HS-5 (cell line): ENCODE results near the gene RRAD.

Experiments used
- DNase-seq: peaks from one replicate; pipeline ENCODE4 v3.0.0-alpha.2; 2012; ENCODE audit warnings: low read depth

RRAD gene

GRCh38 chr16:66917741-66918140 is 7.6 kb downstream of the RRAD start:
- DNase-seq = no peak

DNA sequence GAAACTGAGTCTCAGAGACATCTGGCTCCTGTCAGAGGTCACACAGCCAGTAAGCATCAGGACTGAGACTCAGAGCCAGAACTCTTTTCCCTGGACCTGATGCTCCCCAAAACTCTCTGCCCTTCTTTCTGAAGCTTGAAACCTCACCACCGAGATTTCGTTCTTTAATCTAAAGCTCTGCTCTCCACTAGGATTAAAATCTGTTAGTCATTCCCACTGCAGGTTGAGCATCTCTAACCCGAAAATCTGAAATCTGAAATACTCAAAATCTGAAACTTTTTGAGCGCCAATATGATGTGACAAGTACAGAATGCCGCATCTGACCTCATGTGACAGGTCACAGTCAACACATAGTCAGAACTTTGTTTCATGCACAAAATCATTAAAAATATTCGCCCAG is 8.8 kb downstream of the RRAD start:
- DNase-seq = no peak

GRCh38 chr16:66915041-66915440 is 10.3 kb downstream of the RRAD start:
- no peak for DNase-seq

- DNase-seq = no peak
Observed at GRCh38 chr16:66914541-66914940, 10.8 kb downstream of the RRAD start.

GRCh38 chr16:66913711-66914110 is 11.6 kb downstream of the RRAD start:
- no peak for DNase-seq

- no peak for DNase-seq
Observed at GRCh38 chr16:66913081-66913480, 12.3 kb downstream of the RRAD start.

- no peak for DNase-seq
Observed at GRCh38 chr16:66911801-66912200, 13.5 kb downstream of the RRAD start.

GRCh38 chr16:66911112-66911511 is 14.2 kb downstream of the RRAD start:
- no peak for DNase-seq

- no peak for DNase-seq
Observed at GRCh38 chr16:66910175-66910940, 15.0 kb downstream of the RRAD start.

- DNase-seq = no peak
Observed at GRCh38 chr16:66908762-66909559, 16.4 kb downstream of the RRAD start.

GRCh38 chr16:66908116-66908515 is 17.2 kb downstream of the RRAD start:
- DNase-seq = no peak

GRCh38 chr16:66906916-66907836 is 18.2 kb downstream of the RRAD start:
- no peak for DNase-seq

- DNase-seq = no peak
Observed at GRCh38 chr16:66905633-66906539, 19.4 kb downstream of the RRAD start.

DNA sequence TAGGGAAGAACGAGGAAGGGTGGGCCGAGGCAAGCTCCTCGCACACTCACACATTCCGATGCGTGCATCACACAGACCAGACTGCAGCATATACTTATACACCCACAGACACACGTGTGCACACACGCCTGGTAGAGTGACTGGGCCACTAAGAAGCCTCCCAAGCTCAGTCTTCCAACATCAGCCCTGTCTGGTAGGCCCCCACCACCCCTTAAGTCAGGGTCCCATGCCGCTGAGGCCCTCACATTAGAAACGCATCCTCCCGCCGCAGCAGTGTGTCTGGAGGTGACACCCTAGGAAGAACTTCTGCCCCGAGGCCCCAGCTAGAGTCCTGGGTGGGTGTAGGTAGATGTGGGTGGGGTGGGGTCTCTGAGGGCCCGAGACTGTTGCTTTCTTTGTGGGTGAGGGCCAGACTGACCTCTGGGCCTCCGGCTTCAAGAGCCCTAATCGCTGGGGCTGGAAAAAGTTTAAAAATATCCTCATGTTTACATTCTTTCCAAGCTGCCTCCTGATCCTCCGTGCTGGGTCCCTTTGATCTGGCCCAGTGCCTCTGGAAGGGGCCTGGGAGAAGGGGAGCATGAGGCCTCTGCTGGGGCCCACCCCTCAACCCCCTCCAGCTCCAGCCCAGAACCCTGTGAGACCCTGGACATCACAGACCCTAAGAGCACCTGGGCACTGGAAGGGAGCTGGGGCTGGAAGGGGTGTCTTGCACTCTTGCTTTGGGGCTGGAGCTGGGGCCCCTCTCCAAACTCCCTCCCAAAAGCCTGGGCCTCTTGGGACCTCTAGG is 20.3 kb downstream of the RRAD start:
- DNase-seq = no peak

GRCh38 chr16:66904428-66904845 is 20.9 kb downstream of the RRAD start:
- no peak for DNase-seq

DNA sequence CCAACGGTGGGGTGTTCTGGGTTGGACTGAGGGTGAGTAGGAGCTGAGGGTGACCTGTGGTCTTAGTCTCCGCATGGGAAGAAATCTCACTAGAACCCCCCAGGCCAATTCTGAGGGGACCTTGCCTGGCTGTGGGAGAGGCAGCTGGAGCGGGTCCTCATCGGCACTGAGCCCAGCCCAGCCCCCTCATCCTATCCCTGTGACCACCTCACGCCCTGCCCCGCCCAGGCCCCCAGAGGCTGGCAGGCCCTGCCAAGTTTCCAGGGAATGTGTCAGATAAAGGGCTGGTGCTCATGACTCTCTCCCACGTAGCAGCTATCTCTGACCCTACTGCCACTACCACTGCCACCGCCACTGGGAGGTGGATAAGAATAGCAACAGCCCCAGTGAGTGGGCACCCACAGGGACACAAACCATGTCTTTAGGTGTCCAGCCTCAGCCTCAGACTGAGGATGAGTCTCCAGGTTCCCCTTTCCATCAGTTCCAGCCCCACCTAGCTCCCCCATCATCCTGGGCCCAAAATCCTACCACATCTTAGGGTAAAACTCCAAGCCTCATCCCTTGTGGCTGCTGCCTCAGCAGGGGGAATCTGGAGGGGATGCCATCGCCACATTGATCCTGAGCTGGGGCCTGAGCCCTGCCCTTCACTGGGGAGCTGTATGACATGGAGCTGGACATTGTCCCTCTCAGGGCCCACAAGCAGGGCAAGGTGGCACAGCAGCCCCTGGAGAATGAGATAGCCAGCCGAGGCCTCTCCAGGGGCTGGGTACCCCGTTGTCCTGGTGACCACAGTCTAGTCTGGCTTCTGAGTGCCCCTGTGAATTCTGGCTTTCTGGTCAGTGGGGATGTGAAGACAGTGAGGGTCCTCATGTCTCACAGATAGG is 21.5 kb downstream of the RRAD start:
- DNase-seq = no peak

DNA sequence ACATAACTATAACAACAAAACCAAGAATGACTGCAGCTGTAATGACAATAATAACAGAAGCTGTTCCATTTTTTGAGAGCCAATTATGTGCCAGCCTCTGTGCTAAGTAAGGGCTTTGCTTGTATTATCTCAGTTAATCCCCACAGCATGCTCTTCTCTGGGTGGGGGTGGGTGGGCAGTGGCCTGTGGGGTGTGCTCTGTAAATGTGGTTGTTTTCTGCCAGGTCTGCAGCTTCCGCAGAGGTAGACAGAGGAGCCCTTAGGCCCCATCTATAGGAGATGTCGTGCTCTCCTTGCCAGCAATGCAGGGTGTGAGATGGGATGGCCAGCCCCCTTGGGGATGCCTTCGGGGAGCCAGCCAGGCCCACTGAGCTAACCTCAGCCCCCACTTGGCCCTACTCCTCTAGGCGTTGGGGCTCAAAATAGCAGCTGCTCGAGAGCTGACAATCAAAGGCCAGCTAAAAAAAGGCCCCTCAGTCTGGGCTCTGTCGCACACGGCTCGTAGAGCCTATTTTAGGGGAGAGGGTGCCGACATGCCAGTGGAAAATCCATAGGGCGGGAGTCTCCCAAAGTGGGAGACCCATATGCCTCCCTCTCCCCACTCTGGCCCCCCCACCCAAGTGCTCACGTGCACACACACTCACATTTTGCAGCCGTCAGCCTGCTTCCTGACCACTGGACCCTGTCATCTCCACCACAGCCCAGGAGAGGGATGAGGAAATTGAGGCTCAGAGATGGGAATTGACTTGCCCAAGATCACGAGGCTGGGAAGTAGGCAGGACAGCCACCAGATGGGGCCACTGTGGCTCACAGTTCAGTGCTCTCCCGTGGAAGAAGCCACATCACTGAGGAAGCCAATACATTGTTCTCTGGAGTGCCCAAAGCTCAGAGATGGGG is 22.4 kb downstream of the RRAD start:
- DNase-seq = no peak

DNA sequence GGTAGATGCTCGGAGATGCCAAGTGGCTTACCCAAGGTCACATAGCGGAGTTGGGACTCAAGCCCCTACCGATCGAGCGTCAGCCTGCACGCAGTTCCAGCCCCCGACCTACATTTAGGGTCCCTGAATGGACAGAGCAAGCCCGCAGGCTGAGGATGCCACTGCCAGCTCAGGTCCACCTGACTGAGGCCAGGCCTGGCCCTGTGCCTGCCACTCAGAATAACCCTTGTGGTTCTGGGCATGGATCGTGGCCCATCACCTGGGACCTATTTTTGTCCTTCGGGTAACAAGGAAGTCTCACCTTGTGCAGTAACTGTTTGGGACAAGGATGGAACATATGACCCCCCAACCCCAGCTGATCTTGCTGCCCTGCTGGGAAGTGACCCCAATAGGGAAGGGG is 23.7 kb downstream of the RRAD start:
- no peak for DNase-seq
